WI38 (cell line): ENCODE measurements around the gene RNU11.
"Not testable (repeated sequence)": the region's sequence is repeated elsewhere in the genome, so short reads cannot be mapped to it uniquely, and the experiment has no call there.

ENCODE experiments used
- H3K4me3 ChIP-seq: 2 replicates; pipeline ENCODE4 v1.5.1; 2011; ENCODE audit warnings: low read depth, mild to moderate bottlenecking, control low read depth, low read length
- TF ChIP-seq, protein P1 (sequence below): IDR thresholded peaks from 2 replicates; pipeline ENCODE4 v1.5.1; 2012; ENCODE audit warnings: low read depth, mild to moderate bottlenecking, control low read depth, low read length

The RNU11 gene

DNA sequence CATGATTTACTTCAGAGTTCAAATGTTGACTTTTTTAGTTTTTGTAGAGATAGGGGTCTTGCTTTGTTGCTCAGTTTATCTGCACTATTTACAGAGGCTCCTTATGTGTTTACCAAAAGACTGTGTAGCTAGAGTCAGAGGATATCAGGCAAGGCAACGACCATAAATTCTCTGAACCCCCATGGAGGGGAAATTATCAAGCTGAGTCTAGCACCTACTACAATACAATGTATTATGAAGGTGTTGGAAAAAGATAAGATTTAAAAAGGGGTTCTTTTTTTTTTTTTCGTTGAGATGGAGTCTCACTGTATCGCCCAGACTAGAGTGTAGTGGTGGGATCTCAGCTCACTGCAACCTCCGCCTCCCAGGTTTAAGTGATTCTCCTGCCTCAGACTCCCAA is 36.5 kb downstream of the RNU11 start:
- H3K4me3 ChIP-seq, result no peak overlapping the region

GRCh38 chr1:28691627-28692026 is 43.2 kb downstream of the RNU11 start:
- H3K4me3 ChIP-seq, result not testable (repeated sequence)

More for the DNA sequence above, 36.5 kb downstream of the RNU11 start:
- TF ChIP-seq, protein P1, sequence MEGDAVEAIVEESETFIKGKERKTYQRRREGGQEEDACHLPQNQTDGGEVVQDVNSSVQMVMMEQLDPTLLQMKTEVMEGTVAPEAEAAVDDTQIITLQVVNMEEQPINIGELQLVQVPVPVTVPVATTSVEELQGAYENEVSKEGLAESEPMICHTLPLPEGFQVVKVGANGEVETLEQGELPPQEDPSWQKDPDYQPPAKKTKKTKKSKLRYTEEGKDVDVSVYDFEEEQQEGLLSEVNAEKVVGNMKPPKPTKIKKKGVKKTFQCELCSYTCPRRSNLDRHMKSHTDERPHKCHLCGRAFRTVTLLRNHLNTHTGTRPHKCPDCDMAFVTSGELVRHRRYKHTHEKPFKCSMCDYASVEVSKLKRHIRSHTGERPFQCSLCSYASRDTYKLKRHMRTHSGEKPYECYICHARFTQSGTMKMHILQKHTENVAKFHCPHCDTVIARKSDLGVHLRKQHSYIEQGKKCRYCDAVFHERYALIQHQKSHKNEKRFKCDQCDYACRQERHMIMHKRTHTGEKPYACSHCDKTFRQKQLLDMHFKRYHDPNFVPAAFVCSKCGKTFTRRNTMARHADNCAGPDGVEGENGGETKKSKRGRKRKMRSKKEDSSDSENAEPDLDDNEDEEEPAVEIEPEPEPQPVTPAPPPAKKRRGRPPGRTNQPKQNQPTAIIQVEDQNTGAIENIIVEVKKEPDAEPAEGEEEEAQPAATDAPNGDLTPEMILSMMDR, result no peak
